GM18507 (cell line): Measurements from ENCODE around the gene LYL1.

ENCODE experiments used
- DNase-seq: peaks from one replicate; pipeline ENCODE4 v3.0.0; 2011; ENCODE audit warnings: low read depth; ENCODE audit not compliant: insufficient read length; ENCODE audit errors: extremely low spot score
- FAIRE-seq: peaks from 2 replicates; lab custom pipeline; 2011; peaks lifted over from hg19 to GRCh38; lab: Jason Lieb, UNC

The LYL1 gene

DNA sequence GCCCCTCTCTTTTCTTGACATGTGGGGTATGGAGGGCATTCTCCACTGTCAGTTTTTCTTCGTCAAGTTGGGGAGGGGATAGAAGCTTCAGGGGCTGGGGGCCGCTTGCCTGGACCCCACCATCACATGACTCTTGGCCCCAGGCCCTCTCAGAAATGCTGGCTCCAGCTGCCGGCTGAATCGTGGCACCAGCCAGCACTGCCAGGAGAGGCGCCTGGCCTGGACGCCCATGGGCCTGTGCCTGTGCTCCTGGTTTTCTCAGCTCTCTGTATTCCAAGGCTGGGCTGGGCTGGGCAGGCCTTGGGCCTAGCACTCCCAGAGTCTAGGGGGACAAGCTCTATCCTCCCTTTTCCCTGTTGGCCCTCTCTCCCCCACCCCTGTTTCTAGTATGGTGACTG, 38.6 kb downstream of the LYL1 start:
- FAIRE-seq (no peak), DNase-seq (no peak)

DNA sequence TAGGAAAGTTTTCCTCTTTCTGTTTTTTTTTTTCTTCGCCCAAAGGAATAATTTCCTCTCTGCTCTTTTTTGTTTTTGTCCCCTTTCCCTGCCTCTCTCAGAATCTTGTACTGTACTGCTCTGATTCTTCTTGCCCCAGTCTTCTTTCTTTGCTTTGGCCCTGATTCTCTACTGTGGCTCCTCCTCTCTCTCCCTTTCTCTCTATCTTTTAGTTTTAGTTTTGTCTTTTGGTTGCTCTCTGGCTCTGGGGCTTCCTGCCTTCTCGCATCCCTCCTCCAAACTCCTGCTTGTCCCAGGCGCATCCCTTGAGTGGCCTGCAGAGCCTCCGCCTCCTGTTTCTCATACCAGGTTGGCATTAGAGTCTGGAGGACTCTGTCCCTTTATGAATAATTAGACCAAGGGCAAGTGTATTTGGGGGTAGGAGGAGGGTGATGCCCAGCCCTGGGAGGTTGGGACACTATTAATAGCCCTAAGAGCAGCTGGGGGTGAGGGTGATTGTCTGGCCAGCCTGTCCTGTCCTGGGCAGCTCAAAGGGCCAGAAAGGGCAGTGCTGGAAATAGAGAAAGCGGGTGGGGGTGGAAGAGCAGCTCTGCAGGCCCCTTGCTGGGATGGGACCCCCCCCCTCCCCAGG, 39.1 kb downstream of the LYL1 start:
- FAIRE-seq, result no peak
- DNase-seq, result no peak

DNA sequence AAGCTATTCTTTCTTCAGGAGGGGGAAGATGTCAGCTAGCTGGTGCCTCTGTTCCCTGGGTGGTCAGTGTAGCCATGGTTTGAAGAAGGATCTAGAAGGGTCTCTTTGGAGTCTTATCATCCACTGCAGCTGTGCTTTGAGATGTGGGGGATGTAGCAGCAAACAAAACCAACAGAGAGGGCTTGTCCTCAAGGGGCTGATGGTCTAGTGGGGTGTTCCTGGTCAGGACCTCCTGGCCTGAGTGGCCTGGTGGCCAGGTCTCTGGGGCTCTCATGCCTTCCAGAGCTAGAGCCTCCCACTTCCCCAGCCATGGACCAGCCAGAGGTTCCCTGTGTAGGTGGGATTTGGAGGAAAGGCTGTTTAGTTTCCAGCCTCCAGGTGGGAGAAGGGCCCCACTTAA, 40.3 kb downstream of the LYL1 start:
- DNase-seq, result no peak
- no peak for FAIRE-seq

DNA sequence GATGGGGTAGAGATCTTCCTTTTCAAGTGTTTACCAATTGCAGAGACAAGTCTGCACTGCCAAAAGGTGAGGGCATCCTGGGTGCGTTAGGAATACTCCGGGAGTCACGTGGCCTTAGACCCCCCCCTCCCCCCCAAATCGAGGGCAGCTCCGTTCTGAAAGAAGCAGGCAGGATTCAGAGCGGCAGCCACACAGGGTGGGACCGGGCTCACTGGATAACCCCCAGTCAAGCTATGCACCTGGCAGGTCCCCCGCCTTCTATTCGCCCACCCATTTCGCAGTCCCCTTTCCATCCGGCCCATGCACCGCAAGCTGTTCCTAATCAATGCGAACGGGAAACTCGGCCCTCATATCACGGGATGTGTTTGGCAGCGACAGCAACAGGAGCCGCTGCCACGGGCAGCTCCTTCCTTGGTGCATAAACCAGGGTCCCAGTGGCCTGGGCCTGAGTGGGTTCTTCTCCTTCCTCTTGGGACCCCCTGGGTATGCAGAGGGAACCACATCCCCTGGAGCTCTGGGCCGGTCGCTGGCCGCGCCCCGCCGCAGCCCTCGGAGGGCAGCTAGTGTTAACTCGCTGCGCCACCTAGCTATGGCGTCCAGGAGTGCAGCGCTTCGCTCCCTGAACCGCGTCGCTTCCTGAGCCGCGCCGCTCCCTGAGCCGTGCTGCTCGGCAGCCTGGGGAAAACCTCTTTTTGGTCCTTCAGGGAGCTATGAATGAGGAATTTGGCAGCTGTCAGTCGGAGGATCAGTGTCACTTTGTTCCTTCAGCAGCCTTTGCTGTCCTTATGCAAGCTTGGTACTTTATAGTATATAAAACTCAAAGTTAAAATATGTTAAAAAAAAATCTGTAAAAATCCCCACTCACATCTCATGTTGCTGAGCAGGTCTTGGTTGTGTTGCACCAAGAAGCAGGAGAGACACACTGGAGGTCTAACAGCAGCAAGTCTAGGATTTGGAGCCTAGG, 41.4 kb downstream of the LYL1 start:
- FAIRE-seq, result peak; percentile 89
- DNase-seq, result peak; percentile 84

DNA sequence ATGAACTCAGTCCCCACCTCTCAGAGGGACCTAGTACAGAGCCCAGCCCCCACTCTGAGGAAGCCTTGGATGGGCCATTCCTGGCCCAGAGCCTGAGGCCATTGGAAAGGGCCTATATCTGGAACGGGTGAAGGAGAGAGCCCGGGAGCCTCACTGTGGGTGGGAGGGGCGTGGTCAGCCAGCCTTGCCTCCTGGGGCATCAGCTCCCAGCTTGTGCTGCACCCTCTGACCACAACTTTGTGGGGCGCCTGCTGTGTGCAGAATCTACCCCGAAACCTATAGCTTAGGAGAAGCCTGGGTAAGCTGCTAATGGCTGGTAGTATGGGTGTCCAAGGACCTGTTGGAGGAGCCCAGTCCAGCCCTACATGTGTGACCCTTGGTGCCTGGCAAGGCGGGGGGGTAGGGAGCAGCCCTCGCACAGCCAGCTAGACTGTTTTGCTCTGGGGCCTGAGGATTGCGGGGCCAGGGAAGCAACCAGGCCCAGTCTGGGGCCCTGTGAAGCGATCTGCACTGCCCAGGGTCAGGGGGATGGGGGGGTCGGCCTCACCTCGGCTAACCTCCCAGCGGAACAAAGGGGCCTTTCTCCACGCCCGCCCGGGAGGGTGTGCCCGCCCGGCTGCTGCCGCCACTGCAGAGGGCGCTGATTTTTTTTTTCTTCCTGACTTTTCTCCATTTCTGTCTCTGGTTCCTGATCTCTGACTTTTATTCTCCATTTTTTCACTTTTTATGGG, 42.3 kb downstream of the LYL1 start:
- FAIRE-seq (no peak), DNase-seq (no peak)

DNA sequence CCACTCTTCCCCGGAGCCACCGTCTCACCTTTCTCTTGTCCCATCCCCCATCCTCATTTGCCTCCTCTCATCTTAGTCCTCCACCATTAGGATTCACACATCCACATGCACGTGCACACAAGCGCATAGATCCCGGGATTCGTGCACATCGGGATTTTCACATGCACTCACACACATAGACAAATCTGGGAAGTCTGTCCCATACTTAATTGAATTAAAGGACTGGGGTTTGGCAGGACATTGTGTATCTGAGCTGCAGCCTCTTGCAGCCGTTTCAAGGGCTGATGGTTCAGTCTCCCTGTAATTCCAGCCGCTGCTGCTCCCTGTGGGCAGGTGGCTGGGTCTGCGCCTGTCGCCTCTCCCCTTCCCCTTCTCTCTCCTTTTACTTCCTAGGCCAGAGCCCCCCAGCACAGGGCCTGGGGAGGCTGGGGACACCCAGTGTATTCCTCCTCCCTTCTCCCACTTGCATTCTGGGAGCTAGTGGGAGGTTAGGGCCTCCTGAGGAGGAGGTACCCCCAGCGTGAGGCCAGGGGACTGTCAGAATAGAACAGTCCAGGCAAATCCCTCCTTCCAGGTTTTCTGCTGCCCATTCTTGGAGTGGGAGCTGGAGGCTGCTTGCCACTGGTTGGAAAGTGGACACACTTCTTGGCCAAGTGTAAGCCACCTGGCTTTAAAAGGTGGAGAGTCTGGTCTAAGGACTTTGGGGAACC, 43.6 kb downstream of the LYL1 start:
- no peak for FAIRE-seq
- no peak for DNase-seq

DNA sequence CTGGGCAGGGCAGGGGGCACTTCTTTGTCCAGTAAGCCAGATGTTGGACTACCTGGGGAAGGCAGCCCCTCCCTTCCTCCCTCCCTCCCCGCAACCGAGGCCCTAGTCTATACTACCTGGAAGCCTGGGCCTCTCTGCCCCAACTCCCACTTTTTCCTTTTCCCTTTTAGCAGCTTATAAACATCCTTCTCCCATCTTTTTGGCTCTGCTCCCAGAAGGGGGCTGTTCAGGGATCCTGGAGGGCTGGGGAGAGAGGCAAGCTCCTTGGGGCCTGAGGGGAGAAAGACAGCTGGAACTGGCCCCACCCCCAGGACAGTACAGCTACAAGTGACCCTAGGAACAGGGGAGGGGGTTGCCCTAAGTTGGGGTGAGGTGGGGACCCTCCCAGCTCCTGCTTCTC, 44.9 kb downstream of the LYL1 start:
- DNase-seq (no peak), FAIRE-seq (no peak)

DNA sequence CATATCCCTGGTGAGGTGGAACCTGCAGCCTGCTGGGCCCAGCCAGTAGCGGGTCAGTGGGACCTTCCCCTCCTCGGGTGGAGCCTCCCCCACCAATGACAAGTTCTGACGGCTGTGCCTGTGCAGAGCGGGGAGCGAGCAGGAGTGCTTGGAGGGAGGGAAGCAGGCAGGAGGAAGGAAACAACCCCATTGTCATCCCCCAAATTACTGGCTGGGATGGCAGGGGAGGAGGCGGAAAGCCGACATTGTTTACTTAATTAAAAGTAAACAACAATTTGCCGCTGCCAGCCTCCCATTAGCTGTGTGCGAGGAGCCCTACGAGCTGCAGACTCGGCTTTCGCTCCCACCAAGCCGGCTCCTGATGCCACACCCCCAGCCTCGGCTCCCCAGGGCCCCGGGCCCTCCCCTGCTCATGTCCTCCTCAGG, 45.5 kb downstream of the LYL1 start:
- FAIRE-seq (no peak), DNase-seq (no peak)

DNA sequence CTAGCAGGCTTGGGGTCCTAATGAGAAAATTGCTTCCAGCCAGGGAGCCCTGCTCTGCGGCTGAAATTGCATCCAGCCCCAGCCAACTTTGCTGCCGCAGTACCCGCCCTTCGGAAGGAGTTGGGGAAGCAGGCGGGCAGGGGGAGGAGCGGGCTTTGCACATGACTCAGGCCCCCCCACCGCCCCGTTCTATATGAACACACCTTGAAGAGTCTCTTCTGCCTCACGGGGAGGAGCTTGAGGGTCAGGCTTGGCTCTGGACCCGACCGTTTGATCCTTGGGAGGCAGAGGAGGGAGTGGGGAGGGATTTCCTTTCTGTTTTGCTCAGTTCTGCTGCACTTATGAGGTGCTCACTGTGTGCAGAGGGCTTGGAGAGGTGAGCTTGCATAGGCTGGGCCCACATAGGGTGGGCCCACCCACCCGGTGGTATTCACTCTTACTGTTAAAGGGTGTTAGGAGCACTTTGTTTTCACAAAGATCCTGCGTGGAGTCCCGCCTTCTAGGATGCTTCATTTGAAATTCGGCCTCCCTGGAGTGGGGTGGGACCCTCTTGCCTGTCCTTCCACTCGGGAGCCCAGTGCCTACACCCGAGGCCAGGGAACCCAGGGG, 46.5 kb downstream of the LYL1 start:
- DNase-seq (no peak), FAIRE-seq (no peak)

DNA sequence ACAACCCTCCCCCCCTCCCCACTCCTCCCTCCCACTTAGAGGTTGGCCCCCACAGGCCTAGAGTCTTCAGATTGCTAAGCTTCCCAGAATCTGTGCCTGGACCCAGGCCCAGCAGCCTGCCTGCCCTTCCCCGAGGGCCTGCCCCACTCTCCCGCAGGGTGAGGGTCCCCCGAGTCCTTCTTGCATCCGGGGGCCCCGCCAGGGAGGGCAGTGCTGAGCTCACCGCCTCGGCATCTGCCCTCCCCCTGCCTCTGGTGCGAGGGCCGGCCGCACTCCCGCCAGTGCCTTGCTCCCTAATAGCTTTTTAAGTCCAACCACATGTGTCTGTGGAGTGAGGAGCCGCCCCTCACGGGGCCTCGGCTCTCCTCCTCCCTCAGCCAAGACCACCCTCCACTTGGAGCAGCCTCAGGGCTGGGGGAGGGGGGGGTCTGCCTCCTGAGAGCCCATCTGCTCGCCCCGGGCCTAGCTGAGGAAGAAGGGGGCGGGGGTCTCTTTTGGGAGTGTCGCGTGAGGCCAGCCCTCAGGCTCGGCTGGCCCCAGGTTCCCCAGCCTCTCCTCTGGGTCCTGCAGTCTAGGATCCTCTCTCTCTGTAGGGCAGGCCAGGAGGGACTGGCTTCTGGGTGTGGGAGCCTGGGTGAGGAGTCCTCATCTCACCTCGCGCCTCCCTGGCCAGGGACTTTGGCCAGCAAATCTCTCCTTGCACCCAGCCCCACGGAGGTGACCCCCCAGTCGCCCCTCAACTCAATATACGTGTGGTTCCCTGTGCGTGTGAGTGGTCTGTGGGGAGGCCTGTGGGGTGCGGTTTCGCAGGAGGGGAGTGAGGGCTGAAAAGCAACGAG, 47.2 kb downstream of the LYL1 start:
- DNase-seq (no peak), FAIRE-seq (no peak)

DNA sequence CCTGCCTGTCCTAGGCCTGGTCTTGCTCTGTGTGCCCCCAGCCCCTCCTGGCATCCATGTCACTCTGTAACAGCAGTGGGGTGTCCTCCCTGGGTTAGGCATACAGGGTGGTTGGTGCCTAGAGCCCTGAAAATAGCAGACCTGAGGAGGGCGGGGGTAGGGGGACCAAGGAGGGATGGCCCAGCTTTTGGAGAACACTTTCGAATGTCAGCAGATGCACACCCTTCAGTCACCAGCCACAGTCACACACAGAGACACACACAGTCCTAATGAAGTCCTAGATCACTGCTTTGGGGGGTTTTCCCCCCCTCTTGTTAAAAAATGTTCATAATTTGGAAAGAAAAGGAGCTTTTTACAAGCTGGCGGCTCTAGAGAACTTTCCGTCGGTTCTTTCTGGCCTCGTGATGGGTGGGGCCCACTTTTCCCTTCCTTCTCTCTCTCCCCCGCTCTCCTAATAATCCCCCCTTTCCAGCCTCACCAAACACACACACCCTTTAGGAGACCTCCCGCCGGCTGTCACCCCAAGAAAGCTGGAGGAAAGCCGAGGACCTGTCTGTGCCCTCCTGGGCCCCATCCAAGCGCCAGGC, 47.9 kb downstream of the LYL1 start:
- DNase-seq, result no peak
- FAIRE-seq, result no peak

DNA sequence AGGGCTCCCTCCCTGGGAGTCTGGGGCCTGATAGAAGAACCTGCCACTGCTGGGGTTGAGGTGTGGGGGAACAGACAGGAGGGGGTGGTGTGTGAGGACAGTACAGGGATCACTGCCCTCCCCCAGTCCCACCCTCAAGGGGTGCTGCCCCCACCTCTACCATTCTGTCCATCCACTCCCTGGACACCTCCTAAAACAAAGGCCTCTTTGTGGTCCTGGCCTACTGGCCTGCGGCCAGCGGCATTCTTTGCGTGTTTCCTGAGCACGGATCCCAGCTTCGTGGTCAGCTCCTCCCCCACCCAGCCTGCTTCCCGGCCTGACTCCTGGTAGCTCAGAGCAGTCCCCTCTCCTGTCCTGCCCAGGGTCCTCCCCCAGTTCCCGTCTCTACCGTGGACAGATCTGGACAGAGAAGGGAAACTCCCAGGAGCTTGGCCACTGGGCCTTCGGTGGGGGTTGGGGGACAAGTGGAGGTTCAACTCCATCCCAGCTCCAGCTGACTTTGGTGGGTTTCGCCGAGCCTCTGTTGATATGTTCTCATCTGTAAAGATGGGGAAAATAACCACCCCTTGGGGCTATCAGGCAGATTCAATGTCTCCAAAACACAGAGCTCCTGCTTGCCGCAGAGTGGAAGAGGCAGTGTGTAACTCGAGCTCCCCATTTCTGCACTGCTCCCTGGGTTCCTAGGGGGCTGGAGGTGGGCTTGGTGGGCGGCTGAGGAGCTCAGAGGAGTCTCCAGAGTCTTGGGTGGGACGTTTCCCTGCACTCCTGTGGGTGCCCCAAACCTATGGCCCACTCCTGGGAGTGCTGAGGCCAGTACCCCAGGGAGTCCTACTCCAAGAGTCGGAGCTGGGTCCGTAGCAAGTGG, 48.7 kb downstream of the LYL1 start:
- DNase-seq, result no peak
- no peak for FAIRE-seq

DNA sequence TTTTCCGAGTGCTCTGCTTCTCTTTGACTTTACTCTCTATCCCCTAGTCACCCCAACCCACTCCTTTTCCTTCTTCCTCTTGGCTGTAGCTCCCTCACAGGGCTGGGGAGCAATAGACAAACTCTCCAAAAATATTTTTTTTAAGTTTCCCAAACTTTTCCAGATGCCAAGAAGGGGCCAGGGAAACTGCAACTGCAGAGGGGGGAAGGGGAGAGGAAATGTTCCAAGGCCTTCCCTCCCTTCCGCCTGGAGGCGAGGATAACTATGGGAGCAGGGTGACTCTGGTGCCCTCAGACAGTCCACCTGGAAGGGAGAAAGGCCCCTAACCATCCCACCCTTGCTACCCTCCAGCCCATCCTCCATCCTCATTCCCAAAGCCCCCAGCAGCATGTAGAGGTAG, 49.4 kb downstream of the LYL1 start:
- FAIRE-seq (no peak), DNase-seq (no peak)

DNA sequence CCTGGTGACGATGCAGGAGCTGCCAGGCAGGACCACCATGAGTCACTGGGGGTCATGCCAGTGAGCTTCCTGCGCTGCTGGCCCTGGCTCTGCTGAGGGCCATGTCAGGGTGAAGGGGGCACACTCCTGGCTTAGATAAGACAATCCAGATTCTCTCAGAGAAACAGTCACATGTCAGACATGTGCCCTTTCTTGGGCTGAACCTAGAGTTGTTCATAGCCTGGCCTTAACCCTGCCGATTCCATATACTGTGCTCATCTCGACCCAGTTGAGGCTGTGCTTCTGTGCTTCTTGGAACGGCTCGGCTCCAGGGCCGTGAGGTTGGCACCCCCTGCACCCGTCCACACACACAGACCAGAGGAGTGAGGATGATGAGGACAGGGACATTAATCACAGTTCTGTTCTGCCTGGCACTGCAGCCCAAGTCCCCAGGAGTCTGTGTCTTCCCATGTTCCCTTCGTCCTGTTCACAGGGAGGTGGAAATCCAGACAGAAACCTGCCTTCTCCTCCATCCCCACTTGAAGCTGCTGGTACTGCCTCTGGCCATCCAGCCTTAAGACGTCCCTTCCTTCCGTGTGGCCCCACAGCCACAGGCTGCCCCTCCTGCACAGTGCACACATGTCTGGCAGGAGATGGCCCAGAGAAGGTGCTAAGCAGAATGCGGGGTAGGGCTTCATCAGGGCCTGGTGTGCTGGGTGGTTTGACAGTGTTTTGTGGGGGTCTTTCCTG, 50.0 kb downstream of the LYL1 start:
- DNase-seq (no peak), FAIRE-seq (no peak)

DNA sequence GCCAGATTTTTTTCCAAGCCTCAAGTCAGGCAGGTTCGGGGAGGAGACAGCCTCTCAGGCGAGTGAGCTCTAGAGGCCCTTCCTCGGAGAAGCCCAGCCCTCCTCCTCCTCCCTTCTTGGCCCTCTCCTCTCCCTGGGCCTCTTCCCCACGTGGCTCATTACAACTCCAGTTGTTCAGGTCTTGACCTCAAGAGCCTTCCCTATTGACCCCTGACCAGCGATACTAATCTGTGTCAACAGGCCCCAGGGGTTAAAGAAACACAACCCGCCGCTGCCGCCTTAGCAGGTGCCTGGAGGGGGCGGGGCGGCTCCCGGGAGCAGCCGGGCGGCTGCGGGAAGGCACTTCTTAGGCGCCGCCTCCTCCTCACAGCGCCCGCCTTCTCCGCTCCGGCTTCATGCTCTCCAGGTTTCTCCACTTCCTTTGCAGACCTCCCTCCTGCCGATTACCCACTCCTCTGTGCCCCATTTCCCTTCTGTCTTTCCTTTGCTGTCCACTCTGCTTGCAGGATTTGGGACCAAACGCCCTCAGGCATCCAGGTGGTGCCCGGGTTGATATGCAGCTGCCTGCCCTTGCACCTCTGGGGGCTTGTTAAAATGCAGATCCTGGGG, 51.0 kb downstream of the LYL1 start:
- FAIRE-seq (no peak), DNase-seq (no peak)

DNA sequence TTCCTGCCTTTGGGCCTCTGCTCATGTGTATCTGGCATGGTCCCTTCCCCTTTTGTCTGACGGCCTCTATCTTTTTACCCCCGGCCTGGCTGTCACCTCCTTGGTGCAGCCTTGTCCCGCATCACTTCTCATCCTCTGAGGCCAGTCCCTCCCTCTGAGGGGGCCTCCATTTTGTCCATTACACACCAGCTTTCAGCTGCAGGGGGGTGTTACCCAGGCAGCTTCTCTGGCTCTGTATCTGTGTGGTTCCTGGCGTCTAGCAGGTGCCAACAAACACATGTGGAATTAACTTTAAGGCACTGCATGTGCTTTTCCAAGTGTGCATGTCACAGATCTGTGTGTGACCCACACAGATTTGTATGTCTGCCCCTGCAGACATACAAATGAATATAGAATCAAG, 52.4 kb downstream of the LYL1 start:
- FAIRE-seq (no peak), DNase-seq (no peak)
